ENCODE data around the gene DEDD2.

Gene DEDD2

DNA sequence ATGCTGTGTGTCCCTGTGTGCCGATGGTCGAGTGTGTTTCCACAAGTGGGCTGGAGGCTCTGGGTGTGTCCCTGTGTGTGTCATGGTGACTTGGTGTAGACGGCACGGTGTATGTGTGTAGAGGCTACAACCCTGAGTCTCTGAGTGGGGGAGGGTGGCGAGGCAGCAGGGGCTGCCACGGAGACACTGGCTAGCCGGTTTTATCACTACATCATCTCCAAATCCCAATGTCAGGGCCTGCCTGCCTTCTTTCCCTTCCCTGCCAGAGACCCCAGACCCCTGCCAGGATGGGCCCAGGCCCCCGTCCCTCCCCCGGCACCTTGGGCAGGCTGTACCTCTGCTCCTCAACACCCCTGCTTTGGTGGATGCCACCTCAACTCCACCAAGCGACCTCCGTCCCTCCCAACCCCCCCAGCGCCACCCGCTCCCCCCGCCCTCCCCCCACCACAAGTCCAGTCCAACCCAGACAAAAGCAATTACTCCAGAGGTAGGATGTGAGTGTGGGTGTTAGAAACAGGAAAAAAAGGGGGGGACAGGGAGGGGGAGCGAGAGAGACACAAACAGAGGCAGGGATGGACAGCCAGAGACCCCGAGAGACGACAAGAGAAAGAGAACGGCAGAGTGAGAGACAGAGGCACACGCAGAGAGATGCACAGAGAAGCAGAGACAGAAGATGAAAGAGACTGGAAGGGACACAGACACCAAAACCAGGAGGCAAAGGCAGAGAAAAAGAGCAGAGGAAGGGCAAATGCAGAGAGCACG lies 63.6 kb downstream of the DEDD2 start:
- no peak overlapping the region for H3K4me2 ChIP-seq (ENCODE audit: low read depth, low read length, poor library complexity, severe bottlenecking)
- TF ChIP-seq, protein P1, sequence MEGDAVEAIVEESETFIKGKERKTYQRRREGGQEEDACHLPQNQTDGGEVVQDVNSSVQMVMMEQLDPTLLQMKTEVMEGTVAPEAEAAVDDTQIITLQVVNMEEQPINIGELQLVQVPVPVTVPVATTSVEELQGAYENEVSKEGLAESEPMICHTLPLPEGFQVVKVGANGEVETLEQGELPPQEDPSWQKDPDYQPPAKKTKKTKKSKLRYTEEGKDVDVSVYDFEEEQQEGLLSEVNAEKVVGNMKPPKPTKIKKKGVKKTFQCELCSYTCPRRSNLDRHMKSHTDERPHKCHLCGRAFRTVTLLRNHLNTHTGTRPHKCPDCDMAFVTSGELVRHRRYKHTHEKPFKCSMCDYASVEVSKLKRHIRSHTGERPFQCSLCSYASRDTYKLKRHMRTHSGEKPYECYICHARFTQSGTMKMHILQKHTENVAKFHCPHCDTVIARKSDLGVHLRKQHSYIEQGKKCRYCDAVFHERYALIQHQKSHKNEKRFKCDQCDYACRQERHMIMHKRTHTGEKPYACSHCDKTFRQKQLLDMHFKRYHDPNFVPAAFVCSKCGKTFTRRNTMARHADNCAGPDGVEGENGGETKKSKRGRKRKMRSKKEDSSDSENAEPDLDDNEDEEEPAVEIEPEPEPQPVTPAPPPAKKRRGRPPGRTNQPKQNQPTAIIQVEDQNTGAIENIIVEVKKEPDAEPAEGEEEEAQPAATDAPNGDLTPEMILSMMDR (conservative IDR thresholded peaks at IDR 0.05; ENCODE audit: low read length) = no peak
- no peak for TF ChIP-seq EZH2phosphoT487 (IDR thresholded peaks at IDR 0.05; ENCODE audit: borderline replicate concordance)
- no peak overlapping the region for H3K9ac ChIP-seq (ENCODE audit: low read depth, low read length, poor library complexity, severe bottlenecking)
- H2AFZ ChIP-seq (ENCODE audit: low read length) = no peak overlapping the region
- H3K4me3 ChIP-seq (ENCODE audit: low read length, poor library complexity, severe bottlenecking) = no peak overlapping the region
- no peaks in the 10 kb centered on the region for H3K9me2 ChIP-seq (replicated peaks; ENCODE audit: low read depth, low read length)
- peaks cover 5% of the 10 kb centered on the region for H3K4me1 ChIP-seq (ENCODE audit: insufficient read depth, low read length, poor library complexity, severe bottlenecking)
- no peaks in the 10 kb centered on the region for H3K79me2 ChIP-seq (ENCODE audit: insufficient read depth, low read length)
- no peaks in the 10 kb centered on the region for H3K27me3 ChIP-seq (ENCODE audit: insufficient read depth, low read length, poor library complexity, severe bottlenecking)
- no peaks in the 10 kb centered on the region for H3K9me3 ChIP-seq (ENCODE audit: insufficient read depth, low read depth, low read length)
- no peaks in the 10 kb centered on the region for H3F3A ChIP-seq (ENCODE audit: low read depth)
- H4K20me1 ChIP-seq (ENCODE audit: insufficient read depth, low read length, poor library complexity, severe bottlenecking) = no peaks in the 10 kb centered on the region
- H3K36me3 ChIP-seq (ENCODE audit: insufficient read depth, low read length) = no peaks in the 10 kb centered on the region

GRCh38 chr19:42152910-42153671 lies 64.4 kb downstream of the DEDD2 start:
- no peak overlapping the region for H3K4me3 ChIP-seq (ENCODE audit: low read length, poor library complexity, severe bottlenecking)
- H4K20me1 ChIP-seq (ENCODE audit: insufficient read depth, low read length, poor library complexity, severe bottlenecking) = no peaks in the 10 kb centered on the region
- H3K4me1 ChIP-seq (ENCODE audit: insufficient read depth, low read length, poor library complexity, severe bottlenecking) = peaks cover 5% of the 10 kb centered on the region
- no peak for TF ChIP-seq EZH2phosphoT487 (IDR thresholded peaks at IDR 0.05; ENCODE audit: borderline replicate concordance)
- TF ChIP-seq, protein P1 (conservative IDR thresholded peaks at IDR 0.05; ENCODE audit: low read length) = no peak
- H3K9me2 ChIP-seq (replicated peaks; ENCODE audit: low read depth, low read length) = no peaks in the 10 kb centered on the region
- H3F3A ChIP-seq (ENCODE audit: low read depth) = no peaks in the 10 kb centered on the region
- H2AFZ ChIP-seq (ENCODE audit: low read length) = no peak overlapping the region
- H3K36me3 ChIP-seq (ENCODE audit: insufficient read depth, low read length) = no peaks in the 10 kb centered on the region
- H3K9ac ChIP-seq (ENCODE audit: low read depth, low read length, poor library complexity, severe bottlenecking) = no peak overlapping the region
- no peaks in the 10 kb centered on the region for H3K9me3 ChIP-seq (ENCODE audit: insufficient read depth, low read depth, low read length)
- no peaks in the 10 kb centered on the region for H3K79me2 ChIP-seq (ENCODE audit: insufficient read depth, low read length)
- no peak overlapping the region for H3K4me2 ChIP-seq (ENCODE audit: low read depth, low read length, poor library complexity, severe bottlenecking)
- H3K27me3 ChIP-seq (ENCODE audit: insufficient read depth, low read length, poor library complexity, severe bottlenecking) = no peaks in the 10 kb centered on the region

- H3K9me2 ChIP-seq (replicated peaks; ENCODE audit: low read depth, low read length) = no peaks in the 10 kb centered on the region
- H4K20me1 ChIP-seq (ENCODE audit: insufficient read depth, low read length, poor library complexity, severe bottlenecking) = no peaks in the 10 kb centered on the region
- H3K36me3 ChIP-seq (ENCODE audit: insufficient read depth, low read length) = no peaks in the 10 kb centered on the region
- no peak overlapping the region for H2AFZ ChIP-seq (ENCODE audit: low read length)
- no peak overlapping the region for H3K4me2 ChIP-seq (ENCODE audit: low read depth, low read length, poor library complexity, severe bottlenecking)
- H3F3A ChIP-seq (ENCODE audit: low read depth) = no peaks in the 10 kb centered on the region
- no peak overlapping the region for H3K9ac ChIP-seq (ENCODE audit: low read depth, low read length, poor library complexity, severe bottlenecking)
- no peaks in the 10 kb centered on the region for H3K27me3 ChIP-seq (ENCODE audit: insufficient read depth, low read length, poor library complexity, severe bottlenecking)
- H3K4me1 ChIP-seq (ENCODE audit: insufficient read depth, low read length, poor library complexity, severe bottlenecking) = peaks cover 5% of the 10 kb centered on the region
- TF ChIP-seq, protein P1 (conservative IDR thresholded peaks at IDR 0.05; ENCODE audit: low read length) = no peak
- no peak for TF ChIP-seq EZH2phosphoT487 (IDR thresholded peaks at IDR 0.05; ENCODE audit: borderline replicate concordance)
- H3K9me3 ChIP-seq (ENCODE audit: insufficient read depth, low read depth, low read length) = no peaks in the 10 kb centered on the region
- H3K4me3 ChIP-seq (ENCODE audit: low read length, poor library complexity, severe bottlenecking) = no peak overlapping the region
- no peaks in the 10 kb centered on the region for H3K79me2 ChIP-seq (ENCODE audit: insufficient read depth, low read length)
Measured at GRCh38 chr19:42151782-42152684, 65.4 kb downstream of the DEDD2 start.

Data from Loucy (cell line).